Measurements from ENCODE around the gene C6. TPM values are rescaled to one million over a fixed set of nuclear protein-coding genes. Genes with fewer than 3 reads are reported as not detected.

C6 gene
- total RNA-seq, 2 experiments from 2014 or later = not detected

- no TSS peak for BruUV-seq (replicated peaks)
- CTCF ChIA-PET (ENCODE audit: unreplicated experiment) = no interaction called here
Observed at GRCh38 chr5:41095324-41096101, 117.8 kb downstream of the C6 start.

GRCh38 chr5:41094871-41095270 is 118.5 kb downstream of the C6 start:
- intact Hi-C loops (cut with micrococcal nuclease; ENCODE audit: unreplicated experiment) = no loop called here
- CTCF ChIA-PET (ENCODE audit: unreplicated experiment) = no interaction called here
- Histone ChIP-seq H3K27ac (ENCODE audit: low read depth, low read length, poor library complexity, severe bottlenecking) (no peak overlapping the region), H3K4me1 (ENCODE audit: insufficient read depth, low read length, poor library complexity, severe bottlenecking) (peaks cover 17% of the 10 kb centered on the region), H3K9me3 (ENCODE audit: low read length) (no peaks in the 10 kb centered on the region), H3K9me2 (ENCODE audit: insufficient read depth, low read length) (no peaks in the 10 kb centered on the region), H3K4me2 (ENCODE audit: low read length) (no peak overlapping the region), H2AFZ (ENCODE audit: low read length) (peak overlapping the region; percentile 43; the same call in 1 of the 2 replicates), H3K36me3 (ENCODE audit: insufficient read depth, low read length) (no peaks in the 10 kb centered on the region), H3K4me3 (ENCODE audit: low read depth, low read length, poor library complexity, severe bottlenecking) (no peak overlapping the region), H3K79me2 (ENCODE audit: insufficient read depth, low read depth, low read length) (no peaks in the 10 kb centered on the region), H4K20me1 (ENCODE audit: insufficient read depth, low read length) (no peaks in the 10 kb centered on the region)
- POLR2A ChIA-PET = interaction anchor here (0.9 kb wide), 1 partner anchor 11 kb away, joined by 4 read pairs; no protein-coding TSS in a partner anchor
- peak; percentile 14 for DNase-seq (ENCODE audit: low spot score)
- TF ChIP-seq EZH2phosphoT487 (IDR thresholded peaks at IDR 0.05; ENCODE audit: borderline replicate concordance, low read depth, low read length) (no peak), CTCF (conservative IDR thresholded peaks at IDR 0.05; ENCODE audit: low read length) (no peak)
- no TSS peak for BruUV-seq (replicated peaks)

More at GRCh38 chr5:41095324-41096101, 117.8 kb downstream of the C6 start:
- H3K36me3 ChIP-seq (ENCODE audit: insufficient read depth, low read length) = no peaks in the 10 kb centered on the region
- no peak overlapping the region for H3K4me2 ChIP-seq (ENCODE audit: low read length)
- H3K27ac ChIP-seq (ENCODE audit: low read depth, low read length, poor library complexity, severe bottlenecking) = no peak overlapping the region
- no peaks in the 10 kb centered on the region for H3K9me2 ChIP-seq (ENCODE audit: insufficient read depth, low read length)
- POLR2A ChIA-PET = interaction anchor here (0.9 to 1.2 kb wide), 2 partner anchors 8 to 12 kb away, joined by 3 to 4 read pairs; no protein-coding TSS in a partner anchor
- peak overlapping the region; percentile 43; the same call in 1 of the 2 replicates for H2AFZ ChIP-seq (ENCODE audit: low read length)
- peaks cover 17% of the 10 kb centered on the region for H3K4me1 ChIP-seq (ENCODE audit: insufficient read depth, low read length, poor library complexity, severe bottlenecking)
- no peak overlapping the region for H3K4me3 ChIP-seq (ENCODE audit: low read depth, low read length, poor library complexity, severe bottlenecking)
- no peak for DNase-seq (ENCODE audit: low spot score)
- no peak for TF ChIP-seq CTCF (conservative IDR thresholded peaks at IDR 0.05; ENCODE audit: low read length)
- no peak for TF ChIP-seq EZH2phosphoT487 (IDR thresholded peaks at IDR 0.05; ENCODE audit: borderline replicate concordance, low read depth, low read length)
- no peaks in the 10 kb centered on the region for H3K9me3 ChIP-seq (ENCODE audit: low read length)
- intact Hi-C loops (cut with micrococcal nuclease; ENCODE audit: unreplicated experiment) = no loop called here
- no peaks in the 10 kb centered on the region for H3K79me2 ChIP-seq (ENCODE audit: insufficient read depth, low read depth, low read length)
- H4K20me1 ChIP-seq (ENCODE audit: insufficient read depth, low read length) = no peaks in the 10 kb centered on the region

- Histone ChIP-seq H3K36me3 (ENCODE audit: insufficient read depth, low read length) (no peaks in the 10 kb centered on the region), H4K20me1 (ENCODE audit: insufficient read depth, low read length) (no peaks in the 10 kb centered on the region), H3K4me1 (ENCODE audit: insufficient read depth, low read length, poor library complexity, severe bottlenecking) (peaks cover 17% of the 10 kb centered on the region), H3K9me2 (ENCODE audit: insufficient read depth, low read length) (no peaks in the 10 kb centered on the region), H3K9me3 (ENCODE audit: low read length) (no peaks in the 10 kb centered on the region), H3K79me2 (ENCODE audit: insufficient read depth, low read depth, low read length) (no peaks in the 10 kb centered on the region), H2AFZ (ENCODE audit: low read length) (no peak overlapping the region), H3K27ac (ENCODE audit: low read depth, low read length, poor library complexity, severe bottlenecking) (no peak overlapping the region), H3K4me3 (ENCODE audit: low read depth, low read length, poor library complexity, severe bottlenecking) (no peak overlapping the region), H3K4me2 (ENCODE audit: low read length) (no peak overlapping the region)
- ChIA-PET POLR2A (no interaction called here), CTCF (ENCODE audit: unreplicated experiment) (no interaction called here)
- BruUV-seq (replicated peaks) = no TSS peak
- no peak for DNase-seq (ENCODE audit: low spot score)
- intact Hi-C loops (cut with micrococcal nuclease; ENCODE audit: unreplicated experiment) = no loop called here
- no peak for TF ChIP-seq CTCF (conservative IDR thresholded peaks at IDR 0.05; ENCODE audit: low read length)
- no peak for TF ChIP-seq EZH2phosphoT487 (IDR thresholded peaks at IDR 0.05; ENCODE audit: borderline replicate concordance, low read depth, low read length)
Observed at GRCh38 chr5:41093803-41094202, 119.5 kb downstream of the C6 start.
